IMR-90 (cell line): ENCODE measurements around the gene NMUR1. TPM values are rescaled to one million over a fixed set of nuclear protein-coding genes. Genes with fewer than 3 reads are reported as not detected.

ENCODE experiments used
- ATAC-seq: fragments of 200-7000 bp; cut with Tn5 transposase; 2 replicates; pipeline ENCODE4 v1.9.1; 2020; ENCODE audit warnings: low read depth, mild to moderate bottlenecking, moderate library complexity
- BruUV-seq: library from RNA; stranded (reverse); fragments of 400-500 nt; replicated peaks from 2 replicates; lab custom pipeline; 2021; lab: Mats Ljungman, UMichigan
- CTCF ChIA-PET: fragments of 300-600 bp; formaldehyde crosslinking; extraction: SDS; loops from one replicate; lab custom pipeline; 2021; ENCODE audit warnings: antibody characterized with exemption; lab: Yijun Ruan, JAX
- POLR2A ChIA-PET: fragments of 300-600 bp; sonication (Branson Sonifier 250); formaldehyde crosslinking; loops from one replicate; lab custom pipeline; 2022; ENCODE audit warnings: antibody characterized with exemption; ENCODE audit not compliant: unreplicated experiment; lab: Charles Lee
- DNase-seq: peaks from one replicate; pipeline ENCODE4 v3.0.0; 2013
- H2AFZ ChIP-seq: replicated peaks from 2 replicates; pipeline ENCODE3; 2013; ENCODE audit warnings: low read length, mild to moderate bottlenecking; ENCODE audit not compliant: poor library complexity
- H2AK5ac ChIP-seq: 2 replicates; pipeline ENCODE4 v1.6.1; 2013; ENCODE audit warnings: low read depth, low read length, inconsistent platforms
- H2AK9ac ChIP-seq: replicated peaks from 2 replicates; pipeline ENCODE3; 2013; ENCODE audit warnings: mild to moderate bottlenecking, low read depth, low read length, moderate library complexity; ENCODE audit not compliant: poor library complexity
- H2BK120ac ChIP-seq: 2 replicates; pipeline ENCODE4 v1.6.1; 2013; ENCODE audit warnings: low read depth, low read length, inconsistent platforms
- H2BK15ac ChIP-seq: 3 replicates; pipeline ENCODE4 v1.6.1; 2013; ENCODE audit warnings: low read depth, low read length, inconsistent platforms
- H2BK20ac ChIP-seq: 2 replicates; pipeline ENCODE4 v1.6.1; 2013; ENCODE audit warnings: low read depth, mild to moderate bottlenecking, inconsistent platforms, low read length, moderate library complexity
- H2BK5ac ChIP-seq: 2 replicates; pipeline ENCODE4 v1.6.1; 2013; ENCODE audit warnings: mild to moderate bottlenecking, low read depth, low read length, inconsistent platforms; ENCODE audit not compliant: poor library complexity, severe bottlenecking
- H3K14ac ChIP-seq: replicated peaks from 2 replicates; pipeline ENCODE4 v1.6.1; 2013; ENCODE audit warnings: low read depth, low read length, inconsistent platforms
- H3K18ac ChIP-seq: 2 replicates; pipeline ENCODE4 v1.6.1; 2013; ENCODE audit warnings: low read depth, low read length, control low read depth
- H3K23ac ChIP-seq: 2 replicates; pipeline ENCODE4 v1.6.1; 2013; ENCODE audit warnings: low read depth, low read length, inconsistent platforms
- H3K27ac ChIP-seq: 2 replicates; pipeline ENCODE4 v1.5.1; 2013; ENCODE audit warnings: mild to moderate bottlenecking, control low read depth, low read length; ENCODE audit not compliant: insufficient read depth
- H3K27me3 ChIP-seq: 2 replicates; pipeline ENCODE4 v1.6.1; 2013; ENCODE audit warnings: low read length; ENCODE audit not compliant: control insufficient read depth, insufficient read depth
- H3K36me3 ChIP-seq: 2 replicates; pipeline ENCODE4 v1.6.1; 2013; ENCODE audit warnings: low read length, mixed read lengths; ENCODE audit not compliant: control insufficient read depth, insufficient read depth
- H3K4ac ChIP-seq: 2 replicates; pipeline ENCODE4 v1.6.1; 2013; ENCODE audit warnings: low read depth, low read length, inconsistent platforms
- H3K4me1 ChIP-seq: 2 replicates; pipeline ENCODE4 v1.6.1; 2013; ENCODE audit warnings: low read length, mixed read lengths; ENCODE audit not compliant: control insufficient read depth, insufficient read depth
- H3K4me2 ChIP-seq: 2 replicates; pipeline ENCODE4 v1.6.1; 2013; ENCODE audit warnings: low read depth, mild to moderate bottlenecking, control low read depth, low read length, moderate library complexity
- H3K4me3 ChIP-seq: 2 replicates; pipeline ENCODE4 v1.5.1; 2013; ENCODE audit warnings: low read depth, mild to moderate bottlenecking, control low read depth, low read length, moderate library complexity; ENCODE audit not compliant: insufficient read depth
- H3K56ac ChIP-seq: 2 replicates; pipeline ENCODE4 v1.6.1; 2013; ENCODE audit warnings: low read length, inconsistent platforms; ENCODE audit not compliant: insufficient read depth; ENCODE audit errors: extremely low read depth
- H3K79me1 ChIP-seq, 2 experiments: 2 replicates each; pipeline ENCODE4 v1.6.1; 2013; ENCODE audit warnings: low read length in 2 of 2, inconsistent platforms in 1 of 2, low read depth in 1 of 2
- H3K9ac ChIP-seq: 2 replicates; pipeline ENCODE4 v1.6.1; 2013; ENCODE audit warnings: low read depth, low read length, control low read depth
- H3K9me1 ChIP-seq: 2 replicates; pipeline ENCODE4 v1.6.1; 2013; ENCODE audit warnings: low read length, inconsistent platforms; ENCODE audit not compliant: insufficient read depth
- H3K9me3 ChIP-seq: 2 replicates; pipeline ENCODE4 v1.6.1; 2013; ENCODE audit warnings: low read length; ENCODE audit not compliant: control insufficient read depth, insufficient read depth
- H4K20me1 ChIP-seq: 2 replicates; pipeline ENCODE4 v1.6.1; 2013; ENCODE audit warnings: low read length, inconsistent platforms; ENCODE audit not compliant: insufficient read depth
- H4K5ac ChIP-seq: 2 replicates; pipeline ENCODE4 v1.6.1; 2013; ENCODE audit warnings: mild to moderate bottlenecking, low read depth, low read length, control low read depth
- H4K8ac ChIP-seq, 2 experiments: 2 replicates each; pipeline ENCODE4 v1.6.1; 2013; ENCODE audit warnings: low read depth in 2 of 2, low read length in 2 of 2, control low read depth in 1 of 2, inconsistent platforms in 1 of 2
- H4K91ac ChIP-seq: 2 replicates; pipeline ENCODE4 v1.6.1; 2013; ENCODE audit warnings: low read depth, low read length, inconsistent platforms; ENCODE audit not compliant: insufficient read depth
- BHLHE40 ChIP-seq: fragments of 150-350 bp; IDR thresholded peaks from 2 replicates; pipeline ENCODE4 v1.6.1; 2016; ENCODE audit warnings: mild to moderate bottlenecking, low read depth, low read length
- CEBPB ChIP-seq: IDR thresholded peaks from 2 replicates; pipeline ENCODE4 v1.6.1; 2012; ENCODE audit warnings: low read depth, low read length, improper control_type of control experiment
- CHD1 ChIP-seq: IDR thresholded peaks from 2 replicates; pipeline ENCODE4 v1.6.1; 2012; ENCODE audit warnings: low read depth, low read length, improper control_type of control experiment
- FOS ChIP-seq: fragments of 150-350 bp; IDR thresholded peaks from 2 replicates; pipeline ENCODE4 v1.6.1; 2016; ENCODE audit warnings: low read depth, low read length
- MAFK ChIP-seq: IDR thresholded peaks from 2 replicates; pipeline ENCODE4 v1.6.1; 2012; ENCODE audit warnings: low read depth, low read length, improper control_type of control experiment
- MAZ ChIP-seq: IDR thresholded peaks from 2 replicates; pipeline ENCODE4 v1.6.1; 2012; ENCODE audit warnings: low read depth, mild to moderate bottlenecking, low read length, improper control_type of control experiment, moderate library complexity, borderline replicate concordance
- MXI1 ChIP-seq: IDR thresholded peaks from 2 replicates; pipeline ENCODE4 v1.6.1; 2012; ENCODE audit warnings: low read depth, mild to moderate bottlenecking, low read length, moderate library complexity, borderline replicate concordance
- NFE2L2 ChIP-seq: fragments of 150-350 bp; IDR thresholded peaks from 2 replicates; pipeline ENCODE4 v1.6.1; 2016; ENCODE audit warnings: low read depth, mild to moderate bottlenecking, low read length
- POLR2A ChIP-seq: IDR thresholded peaks from 2 replicates; pipeline ENCODE4 v1.6.1; 2012; ENCODE audit warnings: mild to moderate bottlenecking, low read depth, low read length
- RAD21 ChIP-seq: IDR thresholded peaks from 2 replicates; pipeline ENCODE4 v1.6.1; 2012; ENCODE audit warnings: low read length, improper control_type of control experiment
- RCOR1 ChIP-seq: IDR thresholded peaks from 2 replicates; pipeline ENCODE4 v1.6.1; 2012; ENCODE audit warnings: mild to moderate bottlenecking, low read length, improper control_type of control experiment; ENCODE audit not compliant: insufficient replicate concordance
- RFX5 ChIP-seq: IDR thresholded peaks from 2 replicates; pipeline ENCODE4 v1.8.0; 2012; ENCODE audit warnings: low read depth, mild to moderate bottlenecking, low read length, moderate library complexity
- SMC3 ChIP-seq: fragments of 150-350 bp; IDR thresholded peaks from 2 replicates; pipeline ENCODE4 v1.6.1; 2016; ENCODE audit warnings: low read depth, mild to moderate bottlenecking, antibody characterized with exemption, low read length, moderate library complexity
- WGBS, 2 experiments: methylation state at CpG; one replicate each; pipeline versions ENCODE4 v1.1.5 to v1.1.7; 2013; ENCODE audit warnings: missing lambda C conversion rate in 2 of 2; ENCODE audit not compliant: insufficient read length in 1 of 2; ENCODE audit errors: extremely low coverage in 2 of 2; 5-methylcytosine and 5-hydroxymethylcytosine counted together
- dilution Hi-C: fragments of 300-500 bp; cut with HindIII; formaldehyde crosslinking; loops from one replicate; pipeline ENCODE4 v1.14.3; 2018; ENCODE audit warnings: low sequenced_read_pairs; ENCODE audit not compliant: unreplicated experiment
- in situ Hi-C: fragments of 300-500 bp; cut with MboI; formaldehyde crosslinking; loops from 3 replicates; pipeline ENCODE4 v1.14.3; 2019; ENCODE audit warnings: low sequenced_read_pairs, inconsistent platforms, mixed read lengths
- intact Hi-C: fragments of 100-400 bp; cut with micrococcal nuclease; formaldehyde crosslinking; loops from 2 replicates; pipeline ENCODE4 v1.10.0; 2022
- polyA plus RNA-seq, 3 experiments: library from polyadenylated mRNA; depleted of rRNA; stranded (reverse); fragments of >200 nt; gene quantifications; 2 replicates each; pipeline ENCODE4 v1.2.3, GENCODE V29; 2012; ENCODE audit warnings: low replicate concordance in 1 of 3
- total RNA-seq: library from RNA; depleted of rRNA; stranded (reverse); fragments of >200 nt; gene quantifications from 2 replicates; pipeline ENCODE4 v1.2.3, GENCODE V29; 2012
- TF ChIP-seq, protein P1 (sequence below): fragments of 150-350 bp; IDR thresholded peaks from 2 replicates; pipeline ENCODE4 v1.6.1; 2016; ENCODE audit warnings: low read depth, mild to moderate bottlenecking, low read length, moderate library complexity, borderline replicate concordance
- TF ChIP-seq, protein P2 (sequence below): conservative IDR thresholded peaks from 2 replicates; pipeline ENCODE4 v1.5.1; 2012; ENCODE audit warnings: mild to moderate bottlenecking, low read depth, low read length, improper control_type of control experiment

The NMUR1 gene
- total and polyA plus RNA-seq, 2 of the 4 experiments (the other 2 are of a cell fraction): not detected

DNA sequence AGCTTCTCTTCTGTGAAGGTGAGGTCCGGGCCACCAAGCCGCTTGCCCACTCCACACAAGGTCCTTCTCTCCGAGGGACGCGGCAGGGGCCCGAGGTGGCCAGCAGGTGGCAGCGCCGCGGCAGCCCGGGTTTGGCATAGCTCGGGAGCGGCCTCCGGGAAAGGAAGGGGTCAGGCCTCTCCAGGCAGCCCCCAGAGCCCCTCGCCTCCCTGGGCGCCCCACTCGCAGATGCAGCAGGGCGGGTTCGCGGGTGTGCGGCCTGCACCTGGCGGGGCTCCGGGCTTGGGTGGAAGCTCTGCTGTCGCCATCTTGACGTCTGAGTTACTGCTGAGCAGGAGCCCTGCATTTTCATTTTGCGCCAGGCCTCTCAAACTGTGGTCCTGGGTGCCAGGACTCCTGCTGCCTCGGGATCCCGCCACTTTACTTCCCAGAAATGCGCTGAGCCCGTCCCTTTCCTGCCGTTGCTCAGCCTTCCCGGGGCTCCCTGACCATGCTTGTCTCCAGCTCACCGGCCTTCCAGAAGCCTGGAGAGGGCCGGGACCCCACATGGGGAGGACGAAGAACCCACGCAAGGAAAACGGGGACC, 47.3 kb downstream of the NMUR1 start (continued):
- TF ChIP-seq NFE2L2: no peak

DNA sequence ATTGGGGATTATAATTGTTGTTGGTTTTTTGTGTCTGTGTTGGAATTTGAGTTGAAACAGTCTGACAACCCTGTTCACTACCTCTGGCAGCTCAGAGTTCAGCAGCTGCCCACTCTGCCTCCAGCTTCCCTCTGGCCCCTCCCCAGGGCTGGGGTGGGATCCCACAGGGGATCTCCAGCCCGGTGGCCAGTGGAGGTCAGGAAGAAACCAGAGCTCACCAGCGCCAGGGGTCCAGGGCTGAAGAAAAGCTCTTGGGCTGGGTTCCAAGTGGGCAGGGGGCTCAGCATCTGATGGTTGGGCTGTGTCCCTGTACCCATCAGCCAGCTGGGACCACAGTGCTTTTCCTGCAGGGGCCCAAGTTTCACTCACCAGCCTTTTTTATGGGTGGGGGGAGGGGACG, 49.5 kb downstream of the NMUR1 start:
- H3K27ac ChIP-seq: no peak overlapping the region
- intact Hi-C loops (loop anchor here (10.0 kb wide), 1 partner anchor 816 kb away; no protein-coding TSS in a partner anchor), in situ Hi-C loops (no loop called here), dilution Hi-C loops (no loop called here)
- no peak overlapping the region for H4K8ac ChIP-seq
- H3K4me2 ChIP-seq: no peak overlapping the region
- no peak overlapping the region for H3K4ac ChIP-seq
- H3K18ac ChIP-seq: no peak overlapping the region
- no peak overlapping the region for H2BK5ac ChIP-seq
- H2AFZ ChIP-seq: no peak overlapping the region
- ATAC-seq (no peak), DNase-seq (no peak)
- no peaks in the 10 kb centered on the region for H3K9me3 ChIP-seq
- BruUV-seq: no TSS peak
- no peak overlapping the region for H2AK5ac ChIP-seq
- POLR2A ChIA-PET: no interaction called here
- no peaks in the 10 kb centered on the region for H3K4me1 ChIP-seq
- H3K9me1 ChIP-seq: no peaks in the 10 kb centered on the region
- no peak overlapping the region for H3K4me3 ChIP-seq
- no peak overlapping the region for H4K91ac ChIP-seq
- no peaks in the 10 kb centered on the region for H3K36me3 ChIP-seq
- H2BK15ac ChIP-seq: no peak overlapping the region
- H3K56ac ChIP-seq: no peak overlapping the region
- peaks cover 8% of the 10 kb centered on the region for H3K27me3 ChIP-seq
- no peaks in the 10 kb centered on the region for H3K79me1 ChIP-seq
- no CpG with 5 or more reads among the region's 3 CpGs for WGBS, 2 experiments
- H3K9ac ChIP-seq: no peak overlapping the region
- H2BK120ac ChIP-seq: no peak overlapping the region
- CTCF ChIA-PET: no interaction called here
- no peak overlapping the region for H3K23ac ChIP-seq
- no peaks in the 10 kb centered on the region for H4K20me1 ChIP-seq
- H2BK20ac ChIP-seq: no peak overlapping the region
- TF ChIP-seq FOS (no peak), NFE2L2 (no peak), RFX5 (no peak), MAFK (no peak), SMC3 (no peak), RCOR1 (no peak), POLR2A (no peak), BHLHE40 (no peak), RAD21 (no peak), CEBPB (no peak), MAZ (no peak), MXI1 (no peak), CHD1 (no peak)
- TF ChIP-seq, protein P1, sequence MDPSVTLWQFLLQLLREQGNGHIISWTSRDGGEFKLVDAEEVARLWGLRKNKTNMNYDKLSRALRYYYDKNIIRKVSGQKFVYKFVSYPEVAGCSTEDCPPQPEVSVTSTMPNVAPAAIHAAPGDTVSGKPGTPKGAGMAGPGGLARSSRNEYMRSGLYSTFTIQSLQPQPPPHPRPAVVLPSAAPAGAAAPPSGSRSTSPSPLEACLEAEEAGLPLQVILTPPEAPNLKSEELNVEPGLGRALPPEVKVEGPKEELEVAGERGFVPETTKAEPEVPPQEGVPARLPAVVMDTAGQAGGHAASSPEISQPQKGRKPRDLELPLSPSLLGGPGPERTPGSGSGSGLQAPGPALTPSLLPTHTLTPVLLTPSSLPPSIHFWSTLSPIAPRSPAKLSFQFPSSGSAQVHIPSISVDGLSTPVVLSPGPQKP: no peak
- TF ChIP-seq, protein P2, sequence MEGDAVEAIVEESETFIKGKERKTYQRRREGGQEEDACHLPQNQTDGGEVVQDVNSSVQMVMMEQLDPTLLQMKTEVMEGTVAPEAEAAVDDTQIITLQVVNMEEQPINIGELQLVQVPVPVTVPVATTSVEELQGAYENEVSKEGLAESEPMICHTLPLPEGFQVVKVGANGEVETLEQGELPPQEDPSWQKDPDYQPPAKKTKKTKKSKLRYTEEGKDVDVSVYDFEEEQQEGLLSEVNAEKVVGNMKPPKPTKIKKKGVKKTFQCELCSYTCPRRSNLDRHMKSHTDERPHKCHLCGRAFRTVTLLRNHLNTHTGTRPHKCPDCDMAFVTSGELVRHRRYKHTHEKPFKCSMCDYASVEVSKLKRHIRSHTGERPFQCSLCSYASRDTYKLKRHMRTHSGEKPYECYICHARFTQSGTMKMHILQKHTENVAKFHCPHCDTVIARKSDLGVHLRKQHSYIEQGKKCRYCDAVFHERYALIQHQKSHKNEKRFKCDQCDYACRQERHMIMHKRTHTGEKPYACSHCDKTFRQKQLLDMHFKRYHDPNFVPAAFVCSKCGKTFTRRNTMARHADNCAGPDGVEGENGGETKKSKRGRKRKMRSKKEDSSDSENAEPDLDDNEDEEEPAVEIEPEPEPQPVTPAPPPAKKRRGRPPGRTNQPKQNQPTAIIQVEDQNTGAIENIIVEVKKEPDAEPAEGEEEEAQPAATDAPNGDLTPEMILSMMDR: no peak
- no peak overlapping the region for H4K5ac ChIP-seq
- no peak overlapping the region for H3K14ac ChIP-seq
- no peak overlapping the region for H2AK9ac ChIP-seq
